HCT116 (cell line): Measurements from ENCODE around the gene PLAAT2. TPM values are rescaled to one million over a fixed set of nuclear protein-coding genes. Genes with fewer than 3 reads are reported as not detected.

Source experiments
- ATAC-seq: fragments of 200-7000 bp; cut with Tn5 transposase; 2 replicates; pipeline ENCODE4 v1.9.1; 2020; ENCODE audit warnings: mild to moderate bottlenecking, moderate library complexity
- BruUV-seq: library from RNA; stranded (reverse); fragments of 400-500 nt; replicated peaks from 2 replicates; lab custom pipeline; 2021; lab: Mats Ljungman, UMichigan
- CTCF ChIA-PET: fragments of 300-600 bp; sonication (Branson Sonifier 250); formaldehyde crosslinking; loops from one replicate; lab custom pipeline; 2021; ENCODE audit warnings: antibody characterized with exemption; lab: Charles Lee
- POLR2A ChIA-PET: fragments of 300-600, 350-600 bp; sonication (Branson Sonifier 250); formaldehyde crosslinking; loops from one replicate; lab custom pipeline; 2021; ENCODE audit warnings: antibody characterized with exemption; lab: Charles Lee
- RAD21 ChIA-PET, 2 experiments: fragments of 300-600 bp; sonication (Branson Sonifier 250); formaldehyde crosslinking; loops; one replicate each; lab custom pipeline; 2023; ENCODE audit warnings: low total read pairs in 2 of 2; ENCODE audit not compliant: uncharacterized antibody in 2 of 2, unreplicated experiment in 2 of 2, low non-redundant PET in 1 of 2; lab: Charles Lee
- DNase-seq: peaks from one replicate; pipeline ENCODE4 v3.0.0-alpha.2; 2010; ENCODE audit warnings: low read depth, low spot score
- H2AFZ ChIP-seq: fragments of 200-600 bp; shearing (Covaris generic), sonication (generic); 2 replicates; pipeline ENCODE4 v1.6.1; 2017; ENCODE audit warnings: low read depth, mixed run types, mixed read lengths, antibody characterized with exemption, low read length; ENCODE audit not compliant: poor library complexity, severe bottlenecking
- H3K27ac ChIP-seq: 2 replicates; pipeline ENCODE4 v1.5.1; 2012; ENCODE audit warnings: low read depth, low read length
- H3K27me3 ChIP-seq: fragments of 200-600 bp; sonication (generic); 2 replicates; pipeline ENCODE4 v1.6.1; 2016; ENCODE audit warnings: mixed run types, low read length, mixed read lengths; ENCODE audit not compliant: insufficient read depth
- H3K36me3 ChIP-seq, 2 experiments: fragments of 200-500 bp in 1 of 2; fragments of 200-600 bp in 1 of 2; sonication (Bioruptor generic) in 1 of 2; sonication (generic) in 1 of 2; 2 replicates each; pipeline versions ENCODE4 v1.5.1 to v1.6.1; 2014 to 2016; ENCODE audit warnings: low read length in 2 of 2, inconsistent platforms in 1 of 2, mixed read lengths in 1 of 2, mixed run types in 1 of 2; ENCODE audit not compliant: insufficient read depth in 2 of 2, control insufficient read depth in 1 of 2
- H3K4me1 ChIP-seq, 2 experiments: fragments of 200-600 bp in 1 of 2; sonication (generic) in 1 of 2; 2 replicates each; pipeline versions ENCODE4 v1.5.1 to v1.6.1; 2012 to 2017; ENCODE audit warnings: low read length in 2 of 2, inconsistent platforms in 1 of 2, mild to moderate bottlenecking in 1 of 2, mixed read lengths in 1 of 2, mixed run types in 1 of 2, moderate library complexity in 1 of 2; ENCODE audit not compliant: insufficient read depth in 2 of 2, control insufficient read depth in 1 of 2
- H3K4me2 ChIP-seq: fragments of 200-600 bp; sonication (generic); 2 replicates; pipeline ENCODE4 v1.6.1; 2017; ENCODE audit warnings: mixed run types, low read length, mixed read lengths
- H3K4me3 ChIP-seq, 2 experiments: fragments of 200-600 bp in 1 of 2; sonication (generic) in 1 of 2; replicated peaks in 1 of 2; 2 replicates each; pipeline ENCODE4 v1.5.1; 2011 to 2016; ENCODE audit warnings: low read length in 2 of 2, control low read depth in 1 of 2, low read depth in 1 of 2, mild to moderate bottlenecking in 1 of 2, mixed read lengths in 1 of 2, mixed run types in 1 of 2
- H3K79me2 ChIP-seq: fragments of 200-600 bp; sonication (generic); 2 replicates; pipeline ENCODE4 v1.6.1; 2017; ENCODE audit warnings: mild to moderate bottlenecking, mixed run types, low read length, moderate library complexity, mixed read lengths; ENCODE audit not compliant: insufficient read depth
- H3K9ac ChIP-seq: fragments of 200-600 bp; sonication (generic); 2 replicates; pipeline ENCODE4 v1.6.1; 2016; ENCODE audit warnings: low read length, mixed read lengths
- H3K9me2 ChIP-seq: fragments of 200-600 bp; sonication (generic), shearing (Covaris generic); 2 replicates; pipeline ENCODE4 v1.6.1; 2017; ENCODE audit warnings: mixed run types, mild to moderate bottlenecking, moderate library complexity; ENCODE audit not compliant: insufficient read depth
- H3K9me3 ChIP-seq, 2 experiments: fragments of 200-500 bp in 1 of 2; fragments of 200-600 bp in 1 of 2; sonication (Bioruptor generic) in 1 of 2; sonication (generic) in 1 of 2; 2 replicates each; pipeline ENCODE4 v1.6.1; 2014 to 2017; ENCODE audit warnings: low read length in 2 of 2, mixed read lengths in 2 of 2, inconsistent platforms in 1 of 2, low read depth in 1 of 2, mild to moderate bottlenecking in 1 of 2, mixed run types in 1 of 2, moderate library complexity in 1 of 2; ENCODE audit not compliant: control insufficient read depth in 1 of 2, insufficient read depth in 1 of 2
- H4K20me1 ChIP-seq: fragments of 200-600 bp; sonication (generic), shearing (Covaris generic); 2 replicates; pipeline ENCODE4 v1.6.1; 2017; ENCODE audit warnings: mixed run types, mild to moderate bottlenecking, moderate library complexity; ENCODE audit not compliant: insufficient read depth
- CBX3 ChIP-seq: IDR thresholded peaks from 2 replicates; pipeline ENCODE4 v1.6.1; 2012; ENCODE audit warnings: low read depth
- EGR1 ChIP-seq: IDR thresholded peaks from 2 replicates; pipeline ENCODE4 v1.6.1; 2012; ENCODE audit warnings: low read depth
- ELF1 ChIP-seq: IDR thresholded peaks from 2 replicates; pipeline ENCODE4 v1.6.1; 2012; ENCODE audit warnings: low read depth, borderline replicate concordance
- EZH2 ChIP-seq: fragments of 200-600 bp; sonication (generic); IDR thresholded peaks from 2 replicates; pipeline ENCODE4 v1.6.1; 2017; ENCODE audit warnings: antibody characterized with exemption, mixed run types
- FOSL1 ChIP-seq: IDR thresholded peaks from 2 replicates; pipeline ENCODE4 v1.6.1; 2012; ENCODE audit warnings: low read depth
- JUND ChIP-seq: IDR thresholded peaks from 2 replicates; pipeline ENCODE4 v1.6.1; 2012
- MAX ChIP-seq: IDR thresholded peaks from 2 replicates; pipeline ENCODE4 v1.6.1; 2012
- POLR2A ChIP-seq: IDR thresholded peaks from 2 replicates; pipeline ENCODE4 v1.7.0; 2011; ENCODE audit warnings: borderline replicate concordance; ENCODE audit not compliant: insufficient read depth, insufficient read length; ENCODE audit errors: extremely low read depth
- RAD21 ChIP-seq: IDR thresholded peaks from 2 replicates; pipeline ENCODE4 v1.6.1; 2012; ENCODE audit warnings: low read depth, mild to moderate bottlenecking
- TCF7L2 ChIP-seq: IDR thresholded peaks from 2 replicates; pipeline ENCODE4 v1.7.0; 2011; ENCODE audit warnings: borderline replicate concordance, inconsistent platforms; ENCODE audit not compliant: insufficient read depth, insufficient read length; ENCODE audit errors: extremely low read depth
- YY1 ChIP-seq: IDR thresholded peaks from 2 replicates; pipeline ENCODE4 v1.6.1; 2011; ENCODE audit warnings: low read length, low read depth, moderate library complexity, mild to moderate bottlenecking; ENCODE audit not compliant: insufficient replicate concordance; ENCODE audit errors: extremely low read depth
- ZFX ChIP-seq: fragments of 450-650 bp; IDR thresholded peaks from 2 replicates; pipeline ENCODE4 v1.6.1; 2017
- ZNF274 ChIP-seq: fragments of 200-500 bp; sonication (Bioruptor generic); IDR thresholded peaks from 2 replicates; pipeline ENCODE4 v1.6.1; 2014; ENCODE audit warnings: mild to moderate bottlenecking, low read depth, low read length, inconsistent platforms
- intact Hi-C: fragments of 100-400 bp; cut with micrococcal nuclease; formaldehyde crosslinking; loops from 2 replicates; pipeline ENCODE4 v1.10.0; 2022
- total RNA-seq: library from RNA; stranded (reverse); gene quantifications from one replicate; pipeline ENCODE4 v1.2.1, GENCODE V29; 2021; ENCODE audit not compliant: unreplicated experiment

PLAAT2 gene
- total RNA-seq, 1 experiment from 2014 or later, result not detected

- no peak within 1 kb of the TSS for H2AFZ ChIP-seq
- no peak within 1 kb of the TSS for H3K4me3 ChIP-seq
- no peak within 1 kb of the TSS for H3K27ac ChIP-seq
- DNase-seq (no peak), ATAC-seq (no peak)
- H3K9me2 ChIP-seq, result no peaks in the 10 kb centered on the region
- H3K27me3 ChIP-seq, result no peaks in the 10 kb centered on the region
- RAD21 ChIA-PET, result no interaction called here
- H4K20me1 ChIP-seq, result no peaks in the 10 kb centered on the region
- H3K36me3 ChIP-seq, result no peaks in the 10 kb centered on the region
- POLR2A ChIA-PET, result no interaction called here
- TF ChIP-seq TCF7L2, result no peak
- TF ChIP-seq JUND, result no peak
- no peak for TF ChIP-seq POLR2A
- no peak for TF ChIP-seq ELF1
- TF ChIP-seq MAX, result no peak
- TF ChIP-seq ZNF274, result no peak
- TF ChIP-seq ZFX, result no peak
- H3K4me1 ChIP-seq, result no peaks in the 10 kb centered on the region
- H3K4me2 ChIP-seq, result no peak within 1 kb of the TSS
- no peaks in the 10 kb centered on the region for H3K79me2 ChIP-seq
- no peaks in the 10 kb centered on the region for H3K9me3 ChIP-seq
- intact Hi-C loops, result loop anchor here (10.0 kb wide), 1 partner anchor 1209 kb away; no protein-coding TSS in a partner anchor
- BruUV-seq, result no TSS peak
- H3K9ac ChIP-seq, result no peak within 1 kb of the TSS
- CTCF ChIA-PET, result no interaction called here
These were observed 57.2 kb downstream of the PLAAT2 start, which contains the start of gene LGALS12 for GRCh38 chr11:63505857-63506528. TSS of gene LGALS12 (plus strand) at chr11:63506084. CDS start at chr11:63506459, 375 bp downstream.

- CTCF ChIA-PET, result no interaction called here
- intact Hi-C loops, result loop anchor here (10.0 kb wide), 1 partner anchor 1210 kb away; no protein-coding TSS in a partner anchor
These were observed 58.1 kb downstream of the PLAAT2 start for GRCh38 chr11:63504933-63505586.

More at GRCh38 chr11:63504933-63505586, 58.1 kb downstream of the PLAAT2 start:
- ChIA-PET RAD21 (no interaction called here), POLR2A (no interaction called here)
- Histone ChIP-seq H3K4me1 (no peaks in the 10 kb centered on the region), H3K27ac (no peak overlapping the region), H3K4me2 (no peak overlapping the region), H3K27me3 (no peaks in the 10 kb centered on the region), H3K9me2 (no peaks in the 10 kb centered on the region), H4K20me1 (no peaks in the 10 kb centered on the region), H3K36me3 (no peaks in the 10 kb centered on the region), H3K9ac (no peak overlapping the region), H3K4me3 (no peak overlapping the region), H3K9me3 (peaks cover 5 to 8% of the 10 kb centered on the region in 2 experiments; a peak in 2 of 4 replicates), H2AFZ (no peak overlapping the region), H3K79me2 (no peaks in the 10 kb centered on the region)
- TF ChIP-seq EZH2 (no peak), ELF1 (no peak), POLR2A (no peak), FOSL1 (no peak), RAD21 (no peak), CBX3 (no peak), ZNF274 (no peak), YY1 (no peak), TCF7L2 (no peak), EGR1 (no peak)
- no TSS peak for BruUV-seq
- ATAC-seq (no peak), DNase-seq (no peak)
